NCI-H1105 treated with DMSO at 0.1 percent for 48 hours (cell line): ENCODE data around the gene RAB10.
"Not testable (repeated sequence)": the region's sequence is repeated elsewhere in the genome, so short reads cannot be mapped to it uniquely, and the experiment has no call there.

Source experiments
- DNase-seq: peaks from one replicate; lab custom pipeline; 2025; lab: John Stamatoyannopoulos, UW

The RAB10 gene

GRCh38 chr2:26157580-26157979, 123.7 kb downstream of the RAB10 start:
- DNase-seq, result no peak

- no peak for DNase-seq
These were observed 128.0 kb downstream of the RAB10 start for GRCh38 chr2:26161926-26162325.

- no peak for DNase-seq
These were observed 129.1 kb downstream of the RAB10 start for GRCh38 chr2:26162963-26163362.

- DNase-seq, result no peak
These were observed 130.3 kb downstream of the RAB10 start for GRCh38 chr2:26164231-26164630.

- DNase-seq, result no peak
These were observed 130.8 kb downstream of the RAB10 start for GRCh38 chr2:26164641-26165211.

GRCh38 chr2:26165403-26165802, 131.5 kb downstream of the RAB10 start:
- no peak for DNase-seq

- not testable (repeated sequence) for DNase-seq
These were observed 132.7 kb downstream of the RAB10 start for GRCh38 chr2:26166541-26166940.

GRCh38 chr2:26168785-26169184, 134.9 kb downstream of the RAB10 start:
- DNase-seq, result no peak

GRCh38 chr2:26169226-26169625, 135.3 kb downstream of the RAB10 start:
- no peak for DNase-seq

- no peak for DNase-seq
These were observed 136.0 kb downstream of the RAB10 start for GRCh38 chr2:26169681-26170414.

- DNase-seq, result no peak
These were observed 136.9 kb downstream of the RAB10 start for GRCh38 chr2:26170795-26171194.

- no peak for DNase-seq
These were observed 138.4 kb downstream of the RAB10 start for GRCh38 chr2:26172189-26172870.

GRCh38 chr2:26172871-26173775, 139.2 kb downstream of the RAB10 start, which contains the start of gene GAREM2:
Gene GAREM2 (plus strand): TSS chr2:26173088. CDS start chr2:26173221, 133 bp downstream.
- no peak for DNase-seq

- no peak for DNase-seq
These were observed 140.0 kb downstream of the RAB10 start for GRCh38 chr2:26173776-26174482.

GRCh38 chr2:26174691-26175465, 141.0 kb downstream of the RAB10 start:
- no peak for DNase-seq

GRCh38 chr2:26175466-26176278, 141.8 kb downstream of the RAB10 start:
- DNase-seq, result no peak

GRCh38 chr2:26176279-26176615, 142.4 kb downstream of the RAB10 start:
- no peak for DNase-seq

- DNase-seq, result no peak
These were observed 143.2 kb downstream of the RAB10 start for GRCh38 chr2:26177122-26177521.

- no peak for DNase-seq
These were observed 144.4 kb downstream of the RAB10 start for GRCh38 chr2:26178246-26178645.
